ENCODE measurements around the gene PALD1. TPM values are rescaled to one million over a fixed set of nuclear protein-coding genes. Genes with fewer than 3 reads are reported as not detected.

The PALD1 gene
- total and polyA plus RNA-seq, 2 of the 13 experiments (the other 11 are each of a cell fraction or from before 2014, with no cell fraction given), result 0.07 to 0.09 TPM

- TF ChIP-seq, protein P1, sequence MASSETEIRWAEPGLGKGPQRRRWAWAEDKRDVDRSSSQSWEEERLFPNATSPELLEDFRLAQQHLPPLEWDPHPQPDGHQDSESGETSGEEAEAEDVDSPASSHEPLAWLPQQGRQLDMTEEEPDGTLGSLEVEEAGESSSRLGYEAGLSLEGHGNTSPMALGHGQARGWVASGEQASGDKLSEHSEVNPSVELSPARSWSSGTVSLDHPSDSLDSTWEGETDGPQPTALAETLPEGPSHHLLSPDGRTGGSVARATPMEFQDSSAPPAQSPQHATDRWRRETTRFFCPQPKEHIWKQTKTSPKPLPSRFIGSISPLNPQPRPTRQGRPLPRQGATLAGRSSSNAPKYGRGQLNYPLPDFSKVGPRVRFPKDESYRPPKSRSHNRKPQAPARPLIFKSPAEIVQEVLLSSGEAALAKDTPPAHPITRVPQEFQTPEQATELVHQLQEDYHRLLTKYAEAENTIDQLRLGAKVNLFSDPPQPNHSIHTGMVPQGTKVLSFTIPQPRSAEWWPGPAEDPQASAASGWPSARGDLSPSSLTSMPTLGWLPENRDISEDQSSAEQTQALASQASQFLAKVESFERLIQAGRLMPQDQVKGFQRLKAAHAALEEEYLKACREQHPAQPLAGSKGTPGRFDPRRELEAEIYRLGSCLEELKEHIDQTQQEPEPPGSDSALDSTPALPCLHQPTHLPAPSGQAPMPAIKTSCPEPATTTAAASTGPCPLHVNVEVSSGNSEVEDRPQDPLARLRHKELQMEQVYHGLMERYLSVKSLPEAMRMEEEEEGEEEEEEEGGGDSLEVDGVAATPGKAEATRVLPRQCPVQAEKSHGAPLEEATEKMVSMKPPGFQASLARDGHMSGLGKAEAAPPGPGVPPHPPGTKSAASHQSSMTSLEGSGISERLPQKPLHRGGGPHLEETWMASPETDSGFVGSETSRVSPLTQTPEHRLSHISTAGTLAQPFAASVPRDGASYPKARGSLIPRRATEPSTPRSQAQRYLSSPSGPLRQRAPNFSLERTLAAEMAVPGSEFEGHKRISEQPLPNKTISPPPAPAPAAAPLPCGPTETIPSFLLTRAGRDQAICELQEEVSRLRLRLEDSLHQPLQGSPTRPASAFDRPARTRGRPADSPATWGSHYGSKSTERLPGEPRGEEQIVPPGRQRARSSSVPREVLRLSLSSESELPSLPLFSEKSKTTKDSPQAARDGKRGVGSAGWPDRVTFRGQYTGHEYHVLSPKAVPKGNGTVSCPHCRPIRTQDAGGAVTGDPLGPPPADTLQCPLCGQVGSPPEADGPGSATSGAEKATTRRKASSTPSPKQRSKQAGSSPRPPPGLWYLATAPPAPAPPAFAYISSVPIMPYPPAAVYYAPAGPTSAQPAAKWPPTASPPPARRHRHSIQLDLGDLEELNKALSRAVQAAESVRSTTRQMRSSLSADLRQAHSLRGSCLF (CRISPR knock-in tag; IDR thresholded peaks at IDR 0.05; ENCODE audit: borderline replicate concordance), result no peak
- TF ChIP-seq, protein P2, sequence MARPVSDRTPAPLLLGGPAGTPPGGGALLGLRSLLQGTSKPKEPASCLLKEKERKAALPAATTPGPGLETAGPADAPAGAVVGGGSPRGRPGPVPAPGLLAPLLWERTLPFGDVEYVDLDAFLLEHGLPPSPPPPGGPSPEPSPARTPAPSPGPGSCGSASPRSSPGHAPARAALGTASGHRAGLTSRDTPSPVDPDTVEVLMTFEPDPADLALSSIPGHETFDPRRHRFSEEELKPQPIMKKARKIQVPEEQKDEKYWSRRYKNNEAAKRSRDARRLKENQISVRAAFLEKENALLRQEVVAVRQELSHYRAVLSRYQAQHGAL (CRISPR knock-in tag; IDR thresholded peaks at IDR 0.05; ENCODE audit: not compliant biosample characterization), result no peak
- TF ChIP-seq TMF1 (CRISPR knock-in tag; IDR thresholded peaks at IDR 0.05; ENCODE audit: low read depth) (no peak), MBD4 (IDR thresholded peaks at IDR 0.05; ENCODE audit: borderline replicate concordance, low read length) (no peak), ZNF713 (CRISPR knock-in tag; IDR thresholded peaks at IDR 0.05) (no peak), ESRRA (CRISPR knock-in tag; IDR thresholded peaks at IDR 0.05; ENCODE audit: low read depth) (no peak), SNAPC2 (CRISPR knock-in tag; IDR thresholded peaks at IDR 0.05) (no peak), MEIS1 (CRISPR knock-in tag; IDR thresholded peaks at IDR 0.05; ENCODE audit: borderline replicate concordance) (no peak), NCOA5 (CRISPR knock-in tag; IDR thresholded peaks at IDR 0.05) (no peak), SMARCE1 (IDR thresholded peaks at IDR 0.05; ENCODE audit: borderline replicate concordance) (no peak), ZNF605 (CRISPR knock-in tag; IDR thresholded peaks at IDR 0.05) (no peak), SNRNP70 (IDR thresholded peaks at IDR 0.05; ENCODE audit: low read depth, low read length) (no peak), NR3C1 (CRISPR knock-in tag; IDR thresholded peaks at IDR 0.05) (no peak), ZNF12 (CRISPR knock-in tag; IDR thresholded peaks at IDR 0.05) (no peak), ZNF367 (CRISPR knock-in tag; IDR thresholded peaks at IDR 0.05; ENCODE audit: borderline replicate concordance) (no peak), ZNF782 (CRISPR knock-in tag; IDR thresholded peaks at IDR 0.05; ENCODE audit: borderline replicate concordance) (no peak), NFE2L2 (IDR thresholded peaks at IDR 0.05; ENCODE audit: low read length) (no peak), PCBP1 (IDR thresholded peaks at IDR 0.05; ENCODE audit: borderline replicate concordance, low read depth, low read length) (no peak)
- TF ChIP-seq, protein P3, sequence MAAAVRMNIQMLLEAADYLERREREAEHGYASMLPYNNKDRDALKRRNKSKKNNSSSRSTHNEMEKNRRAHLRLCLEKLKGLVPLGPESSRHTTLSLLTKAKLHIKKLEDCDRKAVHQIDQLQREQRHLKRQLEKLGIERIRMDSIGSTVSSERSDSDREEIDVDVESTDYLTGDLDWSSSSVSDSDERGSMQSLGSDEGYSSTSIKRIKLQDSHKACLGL (CRISPR knock-in tag; IDR thresholded peaks at IDR 0.05), result no peak
- TF ChIP-seq, protein P4, sequence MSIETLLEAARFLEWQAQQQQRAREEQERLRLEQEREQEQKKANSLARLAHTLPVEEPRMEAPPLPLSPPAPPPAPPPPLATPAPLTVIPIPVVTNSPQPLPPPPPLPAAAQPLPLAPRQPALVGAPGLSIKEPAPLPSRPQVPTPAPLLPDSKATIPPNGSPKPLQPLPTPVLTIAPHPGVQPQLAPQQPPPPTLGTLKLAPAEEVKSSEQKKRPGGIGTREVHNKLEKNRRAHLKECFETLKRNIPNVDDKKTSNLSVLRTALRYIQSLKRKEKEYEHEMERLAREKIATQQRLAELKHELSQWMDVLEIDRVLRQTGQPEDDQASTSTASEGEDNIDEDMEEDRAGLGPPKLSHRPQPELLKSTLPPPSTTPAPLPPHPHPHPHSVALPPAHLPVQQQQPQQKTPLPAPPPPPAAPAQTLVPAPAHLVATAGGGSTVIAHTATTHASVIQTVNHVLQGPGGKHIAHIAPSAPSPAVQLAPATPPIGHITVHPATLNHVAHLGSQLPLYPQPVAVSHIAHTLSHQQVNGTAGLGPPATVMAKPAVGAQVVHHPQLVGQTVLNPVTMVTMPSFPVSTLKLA (IDR thresholded peaks at IDR 0.05), result no peak
Measured at GRCh38 chr10:70596110-70596798, 117.7 kb downstream of the PALD1 start (continued).

All from HepG2 (cell line).